OCI-LY1 (cell line): Measurements from ENCODE around the gene CD8A.

Experiments used
- H2AFZ ChIP-seq: fragments of 200-600 bp; sonication (generic), shearing (Covaris generic); 2 replicates; pipeline ENCODE4 v1.6.0; 2014; ENCODE audit warnings: antibody characterized with exemption, mild to moderate bottlenecking, low read length
- H3F3A ChIP-seq: fragments of 200-600 bp; sonication (generic), shearing (Covaris generic); 2 replicates; pipeline ENCODE4 v1.6.0; 2014; ENCODE audit warnings: mild to moderate bottlenecking, antibody characterized with exemption, low read length, moderate library complexity; ENCODE audit not compliant: insufficient read depth
- H3K27ac ChIP-seq: fragments of 200-600 bp; sonication (generic); 2 replicates; pipeline ENCODE4 v1.5.1; 2014; ENCODE audit warnings: low read length, mixed run types, mild to moderate bottlenecking, low read depth; ENCODE audit not compliant: poor library complexity, severe bottlenecking
- H3K27me3 ChIP-seq: fragments of 200-600 bp; sonication (generic); 2 replicates; pipeline ENCODE4 v1.6.0; 2014; ENCODE audit warnings: antibody characterized with exemption, mild to moderate bottlenecking, low read length, moderate library complexity; ENCODE audit not compliant: insufficient read depth
- H3K36me3 ChIP-seq: fragments of 200-600 bp; sonication (generic); 2 replicates; pipeline ENCODE4 v1.6.1; 2014; ENCODE audit warnings: mild to moderate bottlenecking, antibody characterized with exemption, low read length, moderate library complexity, mixed read lengths; ENCODE audit not compliant: insufficient read depth
- H3K4me1 ChIP-seq: fragments of 200-600 bp; sonication (generic); 2 replicates; pipeline ENCODE4 v1.5.1; 2014; ENCODE audit warnings: mild to moderate bottlenecking, low read length, moderate library complexity; ENCODE audit not compliant: insufficient read depth, severe bottlenecking
- H3K4me2 ChIP-seq: fragments of 200-600 bp; sonication (generic), shearing (Covaris generic); 2 replicates; pipeline ENCODE4 v1.6.1; 2014; ENCODE audit warnings: low read length
- H3K4me3 ChIP-seq: fragments of 200-600 bp; sonication (generic); 2 replicates; pipeline ENCODE4 v1.5.1; 2014; ENCODE audit warnings: low read length, low read depth, mild to moderate bottlenecking, mixed read lengths; ENCODE audit not compliant: poor library complexity, severe bottlenecking
- H3K79me2 ChIP-seq: fragments of 200-600 bp; shearing (Covaris generic); 2 replicates; pipeline ENCODE4 v1.6.1; 2016; ENCODE audit warnings: mixed run types, low read length, mixed read lengths; ENCODE audit not compliant: insufficient read depth
- H3K9ac ChIP-seq: fragments of 200-600 bp; sonication (generic), shearing (Covaris generic); 2 replicates; pipeline ENCODE4 v1.6.1; 2014; ENCODE audit warnings: mild to moderate bottlenecking, low read length, mixed read lengths
- H3K9me2 ChIP-seq: fragments of 200-600 bp; sonication (generic), shearing (Covaris generic); 2 replicates; pipeline ENCODE4 v1.6.1; 2014; ENCODE audit warnings: low read depth, mild to moderate bottlenecking, low read length, mixed read lengths
- H3K9me3 ChIP-seq: fragments of 200-600 bp; shearing (Covaris generic); 2 replicates; pipeline ENCODE4 v1.6.1; 2014; ENCODE audit warnings: low read length, mixed read lengths
- H4K20me1 ChIP-seq: fragments of 200-600 bp; sonication (generic), shearing (Covaris generic); 2 replicates; pipeline ENCODE4 v1.6.0; 2016; ENCODE audit warnings: mild to moderate bottlenecking, low read length; ENCODE audit not compliant: insufficient read depth
- CTCF ChIP-seq: fragments of 200-600 bp; sonication (generic), shearing (Covaris generic); IDR thresholded peaks from 2 replicates; pipeline ENCODE4 v1.5.1; 2017; ENCODE audit warnings: mild to moderate bottlenecking, antibody characterized with exemption, low read length, moderate library complexity, mixed read lengths
- EZH2 ChIP-seq: fragments of 200-600 bp; sonication (generic), shearing (Covaris generic); IDR thresholded peaks from 2 replicates; pipeline ENCODE4 v1.8.0; 2017; ENCODE audit warnings: borderline replicate concordance, mixed run types, mild to moderate bottlenecking, antibody characterized with exemption, low read length, moderate library complexity, mixed read lengths

Gene CD8A

GRCh38 chr2:86788165-86788564 lies 2.5 kb downstream of the CD8A start:
- H3K9me2 ChIP-seq, result no peaks in the 10 kb centered on the region
- no peak for TF ChIP-seq CTCF
- no peak for TF ChIP-seq EZH2
- no peaks in the 10 kb centered on the region for H3K27me3 ChIP-seq
- H3K4me2 ChIP-seq, result no peak overlapping the region
- no peaks in the 10 kb centered on the region for H3K4me1 ChIP-seq
- no peak overlapping the region for H3K4me3 ChIP-seq
- no peaks in the 10 kb centered on the region for H3K79me2 ChIP-seq
- H3K27ac ChIP-seq, result no peak overlapping the region
- no peak overlapping the region for H3K9ac ChIP-seq
- no peaks in the 10 kb centered on the region for H3K9me3 ChIP-seq
- no peaks in the 10 kb centered on the region for H4K20me1 ChIP-seq
- no peak overlapping the region for H2AFZ ChIP-seq
- no peaks in the 10 kb centered on the region for H3K36me3 ChIP-seq
- H3F3A ChIP-seq, result no peaks in the 10 kb centered on the region

DNA sequence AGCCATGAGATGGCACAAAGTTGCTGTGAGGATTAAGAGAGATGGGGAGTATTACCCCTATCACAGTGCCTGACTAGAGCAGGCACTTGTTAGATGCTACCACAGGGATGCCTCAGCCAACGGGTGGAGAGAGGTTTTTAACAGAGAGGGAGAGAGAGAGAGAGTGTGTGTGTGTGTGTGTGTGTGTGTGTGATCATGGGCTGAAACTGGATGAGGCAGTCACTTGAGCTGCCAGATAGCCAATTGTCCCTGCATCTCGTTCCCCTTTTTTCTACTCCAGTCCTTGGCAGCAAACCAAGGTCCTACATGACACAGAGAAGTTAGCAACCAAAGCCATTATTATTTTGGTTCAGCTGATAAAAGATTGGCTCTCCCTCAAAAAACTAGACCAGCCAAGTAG lies 3.0 kb downstream of the CD8A start:
- no peaks in the 10 kb centered on the region for H3K9me3 ChIP-seq
- H3K27me3 ChIP-seq, result no peaks in the 10 kb centered on the region
- H3K79me2 ChIP-seq, result no peaks in the 10 kb centered on the region
- no peak for TF ChIP-seq EZH2
- no peak for TF ChIP-seq CTCF
- H4K20me1 ChIP-seq, result no peaks in the 10 kb centered on the region
- H2AFZ ChIP-seq, result no peak overlapping the region
- H3K4me1 ChIP-seq, result no peaks in the 10 kb centered on the region
- H3K27ac ChIP-seq, result no peak overlapping the region
- H3K9ac ChIP-seq, result no peak overlapping the region
- no peaks in the 10 kb centered on the region for H3K36me3 ChIP-seq
- no peak overlapping the region for H3K4me3 ChIP-seq
- no peaks in the 10 kb centered on the region for H3F3A ChIP-seq
- H3K4me2 ChIP-seq, result no peak overlapping the region
- H3K9me2 ChIP-seq, result no peaks in the 10 kb centered on the region

DNA sequence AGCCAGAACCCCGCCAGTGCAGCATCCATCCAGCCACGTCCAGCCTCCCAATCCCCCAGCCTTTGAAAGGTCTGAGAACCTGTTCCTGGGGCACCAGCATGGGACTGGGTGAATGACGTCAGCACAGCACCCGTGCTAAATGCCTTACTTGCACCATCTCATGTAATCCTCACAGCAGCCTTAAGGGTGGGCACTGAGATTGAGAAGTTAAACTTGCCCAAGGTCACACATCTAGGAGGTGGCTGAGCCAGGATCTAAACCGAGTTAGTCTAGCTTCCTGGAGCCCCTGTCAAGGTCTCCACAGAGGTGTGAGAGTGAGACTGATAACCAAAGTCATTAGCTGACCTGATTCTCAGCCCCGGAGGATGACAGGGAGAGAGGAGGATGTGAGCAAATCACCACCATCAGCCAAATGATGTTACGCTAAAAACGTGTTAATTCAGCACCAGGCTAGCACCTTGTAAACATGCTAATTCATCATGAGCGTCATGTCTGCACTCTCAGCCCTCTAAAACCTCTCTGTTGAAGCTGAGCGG lies 4.6 kb downstream of the CD8A start:
- H3K4me2 ChIP-seq, result no peak overlapping the region
- no peaks in the 10 kb centered on the region for H3K79me2 ChIP-seq
- H3K4me3 ChIP-seq, result no peak overlapping the region
- no peak overlapping the region for H3K9ac ChIP-seq
- TF ChIP-seq CTCF (no peak), EZH2 (no peak)
- no peaks in the 10 kb centered on the region for H3F3A ChIP-seq
- no peaks in the 10 kb centered on the region for H3K9me2 ChIP-seq
- H2AFZ ChIP-seq, result no peak overlapping the region
- H3K27ac ChIP-seq, result no peak overlapping the region
- no peaks in the 10 kb centered on the region for H3K36me3 ChIP-seq
- H3K27me3 ChIP-seq, result no peaks in the 10 kb centered on the region
- H3K9me3 ChIP-seq, result no peaks in the 10 kb centered on the region
- H4K20me1 ChIP-seq, result no peaks in the 10 kb centered on the region
- H3K4me1 ChIP-seq, result no peaks in the 10 kb centered on the region
